Motor neuron (in vitro differentiated cells): ENCODE measurements around the gene TMEM52B. TPM values are rescaled to one million over a fixed set of nuclear protein-coding genes. Genes with fewer than 3 reads are reported as not detected.
"Not testable (repeated sequence)": the region's sequence is repeated elsewhere in the genome, so short reads cannot be mapped to it uniquely, and the experiment has no call there.

Experiments
- ATAC-seq, 8 experiments: fragments of 200-7000 bp; cut with Tn5 transposase; replicated peaks in 6 of 8; 2 replicates each; pipeline ENCODE4 v1.8.0; 2021; ENCODE audit warnings: mild to moderate bottlenecking in 8 of 8, moderate library complexity in 8 of 8
- H3K27ac ChIP-seq, 2 donors: fragments of 250-450 bp; sonication (Bioruptor Pico); 2 replicates each; pipeline ENCODE4 v1.9.0; 2021; ENCODE audit warnings: antibody characterized with exemption in 2 of 2, mild to moderate bottlenecking in 2 of 2, moderate library complexity in 1 of 2
- H3K4me1 ChIP-seq, 2 donors: fragments of 250-450 bp; sonication (Bioruptor Pico); replicated peaks in 1 of 2; 2 replicates each; pipeline ENCODE4 v1.6.1; 2021; ENCODE audit warnings: antibody characterized with exemption in 2 of 2, mild to moderate bottlenecking in 2 of 2, moderate library complexity in 1 of 2
- H3K4me3 ChIP-seq, 5 donors: fragments of 250-450 bp; sonication (Bioruptor Pico); 2 replicates each; pipeline ENCODE4 v1.9.0; 2021; ENCODE audit warnings: antibody characterized with exemption in 5 of 5, mild to moderate bottlenecking in 5 of 5, moderate library complexity in 4 of 5
- WGBS, 10 experiments: fragments of 450-650 bp; shearing (Covaris generic); methylation state at CpG; one replicate each; pipeline ENCODE4 v1.0.0; 2022; 5-methylcytosine and 5-hydroxymethylcytosine counted together
- in situ Hi-C, 9 experiments: fragments of 400-800 bp; cut with MboI; loops; one replicate each; pipeline ENCODE4 v1.15.0; 2021; ENCODE audit warnings: low sequenced_read_pairs in 9 of 9, low pct_unique_long_range_greater_than_20kb in 2 of 9; ENCODE audit not compliant: unreplicated experiment in 9 of 9
- total RNA-seq, 8 experiments: library from RNA; unstranded; fragments of 300-600 nt; gene quantifications; 2 replicates each; pipeline versions ENCODE4 v1.2.3 to v1.2.4, GENCODE V29; 2022

Gene TMEM52B
- total RNA-seq, 8 experiments from 2014 or later, result 0.14 to 0.32 (median 0.28) TPM; not detected in 5

GRCh38 chr12:10204495-10204894 lies 25.7 kb downstream of the TMEM52B start:
- H3K4me1 ChIP-seq, H3K4me3 ChIP-seq, ATAC-seq, in situ Hi-C loops, H3K27ac ChIP-seq: not testable (repeated sequence)
- WGBS, 10 experiments, result 33 to 100% (median 70%) methylated on average over 1 to 2 of the region's 2 CpGs; no CpG with 5 or more reads in 3 of the 10 experiments

GRCh38 chr12:10205220-10205807 lies 26.5 kb downstream of the TMEM52B start:
- in situ Hi-C loops, result no loop called here
- ATAC-seq, result no peak
- no peak overlapping the region for H3K4me3 ChIP-seq
- no peaks in the 10 kb centered on the region for H3K4me1 ChIP-seq
- H3K27ac ChIP-seq, result no peak overlapping the region
- WGBS, 10 experiments, result 31 to 100% (median 83%) methylated on average over 1 to 3 of the region's 3 CpGs; no CpG with 5 or more reads in 1 of the 10 experiments

- in situ Hi-C loops, result no loop called here
- no peak for ATAC-seq
- Histone ChIP-seq H3K4me3 (no peak overlapping the region), H3K4me1 (peaks cover 0 to 2% of the 10 kb centered on the region in 2 donors), H3K27ac (no peak overlapping the region)
- WGBS, 10 experiments, result 15 to 100% (median 49%) methylated on average over 1 to 2 of the region's 2 CpGs; no CpG with 5 or more reads in 1 of the 10 experiments
These were observed 28.3 kb downstream of the TMEM52B start for GRCh38 chr12:10207136-10207535.

- Histone ChIP-seq H3K4me1 (peaks cover 6 to 7% of the 10 kb centered on the region in 2 donors), H3K27ac (no peak overlapping the region), H3K4me3 (no peak overlapping the region)
- 84 to 100% (median 93%) methylated on average over 1 to 14 of the region's 15 CpGs for WGBS, 10 experiments
- ATAC-seq, result no peak
- in situ Hi-C loops, result no loop called here
These were observed 31.4 kb downstream of the TMEM52B start for GRCh38 chr12:10210225-10210624.

GRCh38 chr12:10211101-10211939 lies 32.5 kb downstream of the TMEM52B start:
- in situ Hi-C loops, result no loop called here
- Histone ChIP-seq H3K4me3 (no peak overlapping the region), H3K27ac (peak overlapping the region in 1 of 2 donors; percentile 92), H3K4me1 (peaks cover 10 to 11% of the 10 kb centered on the region in 2 donors)
- peak in 4 of 8 experiments; percentile 0 to 5 (median 2) for ATAC-seq
- WGBS, 10 experiments, result 89 to 100% (median 94%) methylated on average over 1 to 15 of the region's 25 CpGs; no CpG with 5 or more reads in 2 of the 10 experiments

GRCh38 chr12:10211940-10212738 lies 33.3 kb downstream of the TMEM52B start:
- H3K4me1 ChIP-seq, result peaks cover 10 to 11% of the 10 kb centered on the region in 2 donors
- in situ Hi-C loops, result no loop called here
- 0 to 100% (median 9%) methylated on average over 1 to 22 of the region's 40 CpGs for WGBS, 10 experiments
- ATAC-seq, result peak; percentile 75 to 92 (median 92)
- H3K27ac ChIP-seq, result peak overlapping the region; percentile 92 to 95
- H3K4me3 ChIP-seq, result peak overlapping the region; percentile 64 to 99 (median 72)

GRCh38 chr12:10212739-10213131 lies 33.9 kb downstream of the TMEM52B start, which contains the start of gene GABARAPL1:
Gene GABARAPL1 (plus strand): TSS chr12:10212877. CDS start chr12:10213130, 253 bp downstream.
- Histone ChIP-seq H3K4me3 (peak within 1 kb of the TSS; percentile 64 to 99 (median 72)), H3K4me1 (peaks cover 10 to 11% of the 10 kb centered on the region in 2 donors), H3K27ac (peak within 1 kb of the TSS; percentile 92 to 95)
- peak; percentile 48 to 79 (median 70) for ATAC-seq
- in situ Hi-C loops, result no loop called here
- WGBS, 10 experiments, result 0 to 3% (median 0%) methylated on average over 1 to 6 of the region's 35 CpGs; no CpG with 5 or more reads in 6 of the 10 experiments

GRCh38 chr12:10213168-10214135 lies 34.6 kb downstream of the TMEM52B start:
- peak; percentile 27 to 45 (median 32) for ATAC-seq
- 0 to 2% (median 0%) methylated on average over 3 to 17 of the region's 47 CpGs; no CpG with 5 or more reads in 3 of the 10 experiments for WGBS, 10 experiments
- H3K27ac ChIP-seq, result peak overlapping the region; percentile 92 to 95
- in situ Hi-C loops, result no loop called here
- peaks cover 10 to 11% of the 10 kb centered on the region in 2 donors for H3K4me1 ChIP-seq
- peak overlapping the region; percentile 64 to 99 (median 72) for H3K4me3 ChIP-seq

GRCh38 chr12:10214136-10214894 lies 35.5 kb downstream of the TMEM52B start:
- ATAC-seq, result no peak
- in situ Hi-C loops, result no loop called here
- H3K27ac ChIP-seq, result no peak overlapping the region

GRCh38 chr12:10214895-10215267 lies 36.0 kb downstream of the TMEM52B start:
- in situ Hi-C loops, result no loop called here
- Histone ChIP-seq H3K27ac (no peak overlapping the region), H3K4me3 (peak overlapping the region; percentile 64 to 99 (median 72)), H3K4me1 (peaks cover 10 to 11% of the 10 kb centered on the region in 2 donors)
- WGBS, 10 experiments, result 72 to 100% (median 82%) methylated on average over 1 to 3 of the region's 3 CpGs
- no peak for ATAC-seq

More at GRCh38 chr12:10214136-10214894, 35.5 kb downstream of the TMEM52B start:
- Histone ChIP-seq H3K4me3 (peak overlapping the region; percentile 64 to 99 (median 72)), H3K4me1 (peaks cover 10 to 11% of the 10 kb centered on the region in 2 donors)
- WGBS, 10 experiments, result 4 to 58% (median 32%) methylated on average over 2 to 10 of the region's 10 CpGs

- 67 to 100% (median 83%) methylated on average over 1 to 2 of the region's 2 CpGs; no CpG with 5 or more reads in 1 of the 10 experiments for WGBS, 10 experiments
- ATAC-seq, result no peak
- no peak overlapping the region for H3K27ac ChIP-seq
- peak overlapping the region in 3 of 5 donors; percentile 64 to 87 (median 72) for H3K4me3 ChIP-seq
- peaks cover 10 to 11% of the 10 kb centered on the region in 2 donors for H3K4me1 ChIP-seq
- in situ Hi-C loops, result no loop called here
These were observed 36.6 kb downstream of the TMEM52B start for GRCh38 chr12:10215436-10215835.
